CD4-positive, alpha-beta T cell treated with Interleukin-21 for 1 hour (primary cell): Measurements from ENCODE around the gene RIMS4.

Source experiments
- DNase-seq: peaks from one replicate; pipeline ENCODE4 v3.0.0-alpha.2; 2020

The RIMS4 gene

GRCh38 chr20:44715499-44716308 is 94.6 kb downstream of the RIMS4 start:
- DNase-seq: no peak

DNA sequence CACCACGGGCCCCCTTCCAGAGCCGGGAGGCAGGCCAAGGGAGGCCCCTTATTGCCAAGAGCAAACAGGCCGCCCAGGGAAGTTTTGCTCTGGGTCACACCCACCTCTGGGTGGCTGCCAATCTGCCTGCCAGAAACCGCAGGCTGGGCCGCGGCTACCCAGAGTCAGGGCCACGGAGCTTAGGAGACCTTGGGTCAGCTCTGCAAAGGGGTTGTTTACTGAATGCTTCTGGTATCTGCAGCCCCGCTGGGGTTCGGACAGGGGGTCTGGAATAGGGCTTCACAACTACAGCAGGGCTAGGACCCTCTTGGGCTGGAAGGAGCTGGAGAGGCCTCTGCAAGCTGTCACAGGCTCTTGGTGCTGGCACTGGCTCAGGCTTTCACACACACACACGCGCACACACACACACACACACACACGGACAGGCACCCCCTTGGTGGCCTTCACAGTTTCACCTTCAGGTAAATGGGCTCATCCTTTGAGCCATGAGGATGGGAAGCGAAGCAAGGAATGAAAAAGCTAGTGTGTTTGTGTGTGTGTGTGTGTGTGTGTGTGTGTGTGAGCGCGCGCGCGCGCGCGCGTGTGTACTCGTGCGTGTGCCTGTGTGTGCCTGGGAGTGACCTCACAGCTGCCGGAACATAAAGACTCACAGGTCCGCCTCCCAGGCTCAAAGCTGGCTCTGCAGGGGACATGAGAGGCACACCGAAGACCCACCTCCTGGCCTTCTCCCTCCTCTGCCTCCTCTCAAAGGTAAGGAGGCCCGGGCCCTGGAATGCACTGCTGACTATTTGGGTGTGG is 95.4 kb downstream of the RIMS4 start, which contains the start of gene CCN5:
Gene CCN5, plus strand, starts transcription at position 669 of the 798 bp plus-strand sequence. Its CDS starts 22 bp downstream, at position 691.
- no peak for DNase-seq

- DNase-seq: no peak
Observed at GRCh38 chr20:44714102-44714700, 96.1 kb downstream of the RIMS4 start.

- DNase-seq: no peak
Observed at GRCh38 chr20:44711237-44711636, 99.1 kb downstream of the RIMS4 start.

GRCh38 chr20:44709797-44710196 is 100.5 kb downstream of the RIMS4 start:
- no peak for DNase-seq

- no peak for DNase-seq
Observed at GRCh38 chr20:44709380-44709779, 101.0 kb downstream of the RIMS4 start.

DNA sequence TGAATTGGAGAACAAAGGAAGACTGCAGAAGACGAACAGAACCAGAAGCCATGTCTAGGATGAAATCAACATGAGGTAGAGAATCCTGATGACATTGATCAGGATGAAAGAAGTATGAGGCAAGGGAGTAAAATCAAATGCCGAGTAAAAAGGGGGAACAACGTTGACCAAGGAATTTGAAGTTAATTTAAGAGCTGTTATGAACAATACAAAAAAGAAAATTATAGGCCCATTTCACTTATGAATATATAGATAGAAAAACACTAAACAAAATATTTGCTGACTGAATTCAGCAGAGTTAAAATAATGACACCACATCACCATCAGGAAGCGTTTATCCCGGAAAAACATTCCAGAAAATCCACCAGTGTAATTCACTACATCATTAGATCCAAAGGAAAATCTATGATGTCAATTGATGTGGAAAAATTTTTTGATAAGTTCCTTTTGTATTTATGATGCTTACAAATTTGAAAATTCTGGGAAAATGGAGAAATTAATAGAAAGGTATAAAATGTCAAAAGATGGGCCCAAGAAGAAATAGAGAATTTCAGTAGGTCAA is 103.2 kb downstream of the RIMS4 start:
- no peak for DNase-seq

DNA sequence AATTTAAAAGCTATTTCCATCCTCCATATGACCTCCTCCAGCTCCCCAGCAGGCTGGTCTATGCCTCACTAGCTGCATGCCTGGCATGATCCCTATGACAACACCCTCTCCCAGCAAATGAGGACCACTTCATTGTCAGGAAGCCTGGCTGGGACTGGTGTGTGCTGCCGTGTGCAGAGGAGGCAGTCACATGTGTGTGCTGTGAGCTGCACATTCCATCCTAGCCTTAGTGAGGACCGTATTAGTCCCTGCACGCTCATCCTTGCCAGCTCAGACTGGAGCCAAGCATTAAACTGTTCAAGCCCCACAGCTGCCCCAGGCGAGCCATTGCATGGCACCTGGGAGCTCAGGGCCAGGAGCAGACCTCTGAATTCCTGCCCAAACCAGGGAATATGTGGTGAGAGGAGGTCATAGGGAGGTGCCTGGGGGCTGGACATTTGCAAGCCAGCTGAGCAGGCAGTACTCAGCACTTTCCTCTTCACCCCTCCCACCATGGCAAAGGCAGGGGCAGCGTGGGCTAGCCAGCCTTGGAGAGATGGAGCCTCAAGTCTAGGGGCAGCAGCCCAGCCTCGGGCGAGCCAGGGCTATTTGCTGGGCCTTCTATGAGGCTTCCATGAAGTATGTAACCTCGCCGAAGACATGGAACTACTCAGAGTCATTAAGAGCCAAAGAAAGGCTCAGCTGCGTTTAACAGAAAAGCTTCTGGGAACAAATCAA is 103.9 kb downstream of the RIMS4 start:
- no peak for DNase-seq

GRCh38 chr20:44705364-44706094 is 104.8 kb downstream of the RIMS4 start:
- DNase-seq: no peak

GRCh38 chr20:44704551-44704971 is 105.8 kb downstream of the RIMS4 start:
- no peak for DNase-seq

DNA sequence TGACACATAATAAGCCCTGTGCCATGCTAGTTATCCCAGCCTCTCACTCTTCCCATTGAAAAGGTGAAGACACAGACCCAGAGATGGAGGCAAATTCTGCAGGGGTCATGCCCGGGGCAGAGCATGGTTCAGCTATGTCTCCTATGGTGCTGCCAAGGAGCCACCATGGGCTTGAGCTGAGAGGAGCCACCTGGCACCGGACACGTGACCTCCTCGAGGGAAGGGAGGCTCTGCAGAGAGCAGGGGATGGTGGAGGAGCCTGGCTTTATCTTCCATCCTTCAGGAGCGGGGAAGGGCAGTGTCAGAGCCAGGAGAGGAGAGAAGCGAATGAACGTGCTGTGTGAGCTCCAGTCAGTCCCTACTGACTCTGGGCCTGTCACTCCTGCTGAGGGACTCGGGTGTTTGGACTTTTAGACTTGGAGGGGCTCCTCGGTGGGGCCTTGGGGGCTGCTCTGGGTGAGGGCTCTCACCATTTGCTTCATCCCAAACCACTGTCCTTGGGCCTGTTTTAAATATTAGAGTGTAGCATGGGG is 106.3 kb downstream of the RIMS4 start:
- no peak for DNase-seq

DNA sequence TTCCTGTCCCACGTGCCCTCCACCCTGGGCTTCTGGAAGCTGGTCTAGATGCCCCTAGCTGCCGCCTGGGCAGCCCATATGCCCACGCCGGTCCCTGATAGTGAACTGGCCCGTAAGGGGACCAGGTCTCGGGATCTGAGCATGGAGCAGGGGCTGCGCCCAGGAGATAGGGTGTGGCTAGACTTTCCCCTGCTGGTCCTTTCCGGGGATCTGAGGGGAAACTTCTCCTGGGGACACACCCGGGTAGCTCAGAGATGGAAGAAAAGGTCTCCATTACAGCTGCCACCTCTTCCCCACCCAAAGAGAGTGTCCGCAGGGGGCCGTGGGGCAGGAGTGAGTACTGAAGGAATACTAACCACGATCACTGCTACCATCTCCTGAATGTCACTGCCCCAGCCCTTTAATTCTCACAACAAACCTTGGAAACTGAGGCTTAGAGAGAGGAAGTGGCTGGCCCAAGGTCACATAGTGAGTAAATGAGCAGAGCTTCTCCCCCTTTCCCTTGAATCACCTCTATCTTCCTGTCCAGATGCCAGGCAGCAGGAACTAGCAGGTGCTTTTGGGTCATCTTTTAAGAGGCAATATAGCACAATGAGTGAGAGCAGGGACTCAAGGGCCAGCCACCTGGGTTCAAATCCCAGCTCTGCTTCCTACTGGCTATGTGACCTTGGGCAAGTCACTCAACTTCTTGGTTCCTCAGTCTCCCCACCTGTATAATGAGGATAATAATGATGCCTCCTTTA is 107.0 kb downstream of the RIMS4 start:
- DNase-seq: no peak

GRCh38 chr20:44702776-44703175 is 107.6 kb downstream of the RIMS4 start:
- DNase-seq: no peak

DNA sequence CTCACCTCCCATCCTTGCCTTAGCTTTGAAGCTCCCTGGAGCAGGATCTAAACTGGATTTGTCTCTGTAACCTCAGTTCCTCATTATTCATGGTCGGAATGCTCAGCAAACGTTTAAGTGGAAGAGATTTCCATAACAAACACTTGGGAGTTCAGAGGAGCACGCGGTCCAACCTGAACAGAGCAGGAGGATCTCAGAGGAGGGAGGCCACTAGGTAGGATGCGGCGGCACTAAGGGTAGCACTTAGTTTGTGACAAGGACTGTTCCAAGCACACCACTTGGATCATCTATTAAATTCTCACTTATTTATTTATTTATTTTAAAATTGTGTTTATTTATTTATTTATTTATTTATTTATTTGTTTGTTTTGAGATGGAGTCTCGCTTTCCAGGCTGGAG is 108.5 kb downstream of the RIMS4 start:
- no peak for DNase-seq
